ENCODE measurements around the gene SETD6.
"Not testable (repeated sequence)": the region's sequence is repeated elsewhere in the genome, so short reads cannot be mapped to it uniquely, and the experiment has no call there.

The SETD6 gene

GRCh38 chr16:58537124-58537906 is 22.0 kb downstream of the SETD6 start:
- Mint-ChIP-seq H3K36me3 (peaks cover 100% of the 10 kb centered on the region), H3K4me1 (peaks cover 8% of the 10 kb centered on the region), H3K9me3 (no peaks in the 10 kb centered on the region), H3K4me3 (no peak overlapping the region), H3K27ac (no peak overlapping the region)
- ATAC-seq (peak; percentile 89), DNase-seq (ENCODE audit: low spot score in 2 of 2) (no peak)

GRCh38 chr16:58541711-58542110 is 26.4 kb downstream of the SETD6 start:
- peaks cover 100% of the 10 kb centered on the region for H3K36me3 Mint-ChIP-seq
- H3K4me3 Mint-ChIP-seq, result no peak overlapping the region
- no peak for DNase-seq (ENCODE audit: low spot score in 2 of 2)
- H3K27ac Mint-ChIP-seq, result no peak overlapping the region
- no peak for ATAC-seq
- H3K9me3 Mint-ChIP-seq, result no peaks in the 10 kb centered on the region
- peaks cover 8% of the 10 kb centered on the region for H3K4me1 Mint-ChIP-seq

- H3K36me3 Mint-ChIP-seq, result peaks cover 100% of the 10 kb centered on the region
- H3K4me3 Mint-ChIP-seq, result no peak overlapping the region
- DNase-seq (ENCODE audit: low spot score in 2 of 2) (no peak), ATAC-seq (no peak)
- H3K27ac Mint-ChIP-seq, result peak overlapping the region; percentile 23
- H3K9me3 Mint-ChIP-seq, result no peaks in the 10 kb centered on the region
- H3K4me1 Mint-ChIP-seq, result peaks cover 2% of the 10 kb centered on the region
Measured at GRCh38 chr16:58542291-58542690, 27.0 kb downstream of the SETD6 start.

GRCh38 chr16:58543685-58544084 is 28.4 kb downstream of the SETD6 start:
- DNase-seq (ENCODE audit: low spot score in 2 of 2), result no peak
- Mint-ChIP-seq H3K9me3 (no peaks in the 10 kb centered on the region), H3K4me3 (no peak overlapping the region), H3K36me3 (peaks cover 100% of the 10 kb centered on the region), H3K27ac (no peak overlapping the region), H3K4me1 (no peaks in the 10 kb centered on the region)
- no peak for ATAC-seq

GRCh38 chr16:58548378-58548777 is 33.1 kb downstream of the SETD6 start:
- ATAC-seq (no peak), DNase-seq (ENCODE audit: low spot score in 2 of 2) (no peak)
- H3K36me3 Mint-ChIP-seq, result peaks cover 100% of the 10 kb centered on the region
- H3K27ac Mint-ChIP-seq, result no peak overlapping the region
- no peaks in the 10 kb centered on the region for H3K9me3 Mint-ChIP-seq
- no peaks in the 10 kb centered on the region for H3K4me1 Mint-ChIP-seq
- H3K4me3 Mint-ChIP-seq, result no peak overlapping the region

GRCh38 chr16:58551496-58551895 is 36.2 kb downstream of the SETD6 start:
- Mint-ChIP-seq H3K4me3 (no peak overlapping the region), H3K4me1 (no peaks in the 10 kb centered on the region), H3K36me3 (peaks cover 100% of the 10 kb centered on the region), H3K9me3 (no peaks in the 10 kb centered on the region), H3K27ac (no peak overlapping the region)
- no peak for ATAC-seq
- no peak for DNase-seq (ENCODE audit: low spot score in 2 of 2)

GRCh38 chr16:58556678-58557077 is 41.4 kb downstream of the SETD6 start:
- Mint-ChIP-seq H3K9me3 (no peaks in the 10 kb centered on the region), H3K4me1 (no peaks in the 10 kb centered on the region), H3K27ac (peak overlapping the region; percentile 17), H3K36me3 (peaks cover 99% of the 10 kb centered on the region), H3K4me3 (no peak overlapping the region)
- no peak for ATAC-seq
- DNase-seq (ENCODE audit: low spot score in 2 of 2), result no peak

GRCh38 chr16:58563235-58563634 is 47.9 kb downstream of the SETD6 start:
- Mint-ChIP-seq H3K9me3 (no peaks in the 10 kb centered on the region), H3K4me3 (no peak overlapping the region), H3K36me3 (peaks cover 99% of the 10 kb centered on the region), H3K27ac (no peak overlapping the region), H3K4me1 (no peaks in the 10 kb centered on the region)
- DNase-seq (ENCODE audit: low spot score in 2 of 2) (no peak), ATAC-seq (no peak)

- peaks cover 99% of the 10 kb centered on the region for H3K36me3 Mint-ChIP-seq
- no peaks in the 10 kb centered on the region for H3K9me3 Mint-ChIP-seq
- no peak overlapping the region for H3K27ac Mint-ChIP-seq
Measured at GRCh38 chr16:58563775-58564174, 48.5 kb downstream of the SETD6 start.

GRCh38 chr16:58565697-58566096 is 50.4 kb downstream of the SETD6 start:
- not testable (repeated sequence) for H3K27ac Mint-ChIP-seq; ATAC-seq; H3K9me3 Mint-ChIP-seq; H3K4me1 Mint-ChIP-seq; H3K4me3 Mint-ChIP-seq; DNase-seq (ENCODE audit: low spot score in 2 of 2)
- H3K36me3 Mint-ChIP-seq, result peaks cover 99% of the 10 kb centered on the region

More at GRCh38 chr16:58563775-58564174, 48.5 kb downstream of the SETD6 start:
- no peak for ATAC-seq
- Mint-ChIP-seq H3K4me3 (no peak overlapping the region), H3K4me1 (no peaks in the 10 kb centered on the region)
- DNase-seq (ENCODE audit: low spot score in 2 of 2), result no peak
